ENCODE results near the gene FAM168A.

Gene FAM168A

DNA sequence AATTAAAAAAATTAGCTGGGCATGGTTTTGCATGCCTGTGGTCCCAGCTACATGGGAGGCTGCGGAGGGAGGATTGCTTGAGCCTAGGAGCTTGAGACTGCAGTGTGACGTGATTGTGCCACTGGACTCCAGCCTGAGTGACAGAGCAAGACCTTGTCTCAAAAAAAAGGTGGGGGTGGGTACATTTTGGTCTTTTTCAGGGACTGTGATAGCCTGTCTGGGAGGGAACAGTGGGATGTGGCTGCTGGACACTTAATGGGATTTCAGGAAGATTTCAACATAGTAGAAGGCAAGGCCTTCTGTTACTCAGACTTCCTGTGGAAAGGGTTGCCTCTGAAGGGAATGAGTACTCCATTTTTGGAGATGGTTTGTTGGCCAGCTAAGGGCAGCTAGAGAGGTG, 181.1 kb downstream of the FAM168A start:
- DNase-seq: no peak

DNA sequence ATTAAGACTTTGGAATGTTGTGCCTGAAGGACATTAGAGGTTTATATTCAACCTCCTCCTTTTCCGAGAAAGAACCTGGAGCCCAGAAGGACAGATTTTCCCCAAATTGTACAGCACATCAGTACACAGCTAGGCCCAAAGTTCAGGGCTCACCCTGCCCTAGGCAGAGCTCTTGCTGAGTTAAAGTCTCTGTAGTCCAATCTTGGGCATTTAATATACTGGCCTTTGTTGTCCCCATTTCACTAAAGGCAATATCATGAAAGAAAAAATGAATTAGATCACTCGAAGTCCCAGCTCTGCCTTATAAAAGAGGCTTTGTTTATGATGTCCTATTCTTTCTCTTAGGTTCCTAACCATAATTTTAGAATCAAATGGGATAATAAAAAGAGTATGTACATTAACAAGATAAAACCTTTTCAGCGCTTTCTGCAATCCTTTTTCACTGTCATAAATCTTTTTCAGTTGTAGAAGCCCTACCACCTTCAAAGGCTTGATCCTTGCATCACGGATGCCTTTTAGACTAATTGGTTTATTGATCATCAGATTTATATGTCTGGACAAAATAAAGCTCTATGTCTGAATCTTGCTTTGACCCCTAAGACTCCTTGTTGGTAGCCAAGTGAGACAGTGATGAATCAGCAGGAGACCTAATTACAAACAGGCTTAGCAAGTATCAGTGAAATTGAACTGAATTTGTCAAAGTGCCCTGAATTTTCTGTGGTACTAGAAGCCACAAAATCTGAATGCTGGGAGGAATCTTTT, 181.9 kb downstream of the FAM168A start:
- no peak for DNase-seq

DNA sequence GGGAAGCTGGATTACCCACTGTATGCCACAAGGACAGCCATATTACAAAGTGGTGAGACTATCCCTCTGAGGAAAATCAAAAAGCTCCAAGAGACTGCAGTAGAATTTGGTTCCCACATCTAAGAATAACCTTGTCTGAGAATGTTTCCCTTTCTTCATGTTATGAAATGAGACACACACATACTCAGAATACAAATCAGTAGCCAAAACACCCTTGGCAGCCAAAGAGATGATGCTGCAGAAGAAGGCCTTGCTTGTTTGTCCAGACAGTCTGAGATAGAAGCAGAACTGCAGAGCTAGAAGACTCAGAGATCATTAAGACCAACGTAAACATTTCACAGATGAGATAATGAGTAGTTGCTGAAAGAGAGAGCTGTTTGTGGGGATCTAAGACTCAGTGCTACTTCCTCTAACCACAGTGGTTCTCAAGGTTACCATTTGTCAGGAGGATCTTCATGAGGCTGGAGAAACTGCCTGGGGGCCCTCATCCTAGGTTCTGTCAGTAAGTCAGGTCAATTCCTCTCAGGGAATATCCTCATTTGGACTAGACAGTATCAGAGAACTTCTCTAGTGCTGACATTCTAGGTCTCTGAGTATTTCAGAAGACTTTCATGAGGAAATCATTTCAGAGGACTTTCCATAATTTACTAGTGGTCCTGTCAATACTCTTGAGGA, 182.8 kb downstream of the FAM168A start:
- DNase-seq: no peak

DNA sequence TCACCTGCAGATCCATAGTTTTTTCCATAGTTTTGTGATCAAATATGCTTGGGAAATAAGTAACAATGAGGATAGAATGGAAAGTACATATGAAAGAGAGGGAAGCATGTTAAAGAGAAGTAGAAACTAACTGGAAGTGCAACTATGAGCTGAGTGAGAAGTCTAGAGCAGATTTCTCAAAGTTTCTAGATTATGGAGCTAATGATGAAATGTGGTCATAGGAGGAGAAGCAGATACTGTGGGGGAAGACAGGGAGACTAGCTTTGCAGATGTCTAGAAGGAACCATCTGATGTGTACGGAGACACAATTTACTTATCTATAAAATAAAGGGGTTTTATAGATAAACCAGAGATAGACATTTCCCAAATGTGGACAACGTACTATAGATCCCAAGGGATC, 184.7 kb downstream of the FAM168A start:
- no peak for DNase-seq

DNA sequence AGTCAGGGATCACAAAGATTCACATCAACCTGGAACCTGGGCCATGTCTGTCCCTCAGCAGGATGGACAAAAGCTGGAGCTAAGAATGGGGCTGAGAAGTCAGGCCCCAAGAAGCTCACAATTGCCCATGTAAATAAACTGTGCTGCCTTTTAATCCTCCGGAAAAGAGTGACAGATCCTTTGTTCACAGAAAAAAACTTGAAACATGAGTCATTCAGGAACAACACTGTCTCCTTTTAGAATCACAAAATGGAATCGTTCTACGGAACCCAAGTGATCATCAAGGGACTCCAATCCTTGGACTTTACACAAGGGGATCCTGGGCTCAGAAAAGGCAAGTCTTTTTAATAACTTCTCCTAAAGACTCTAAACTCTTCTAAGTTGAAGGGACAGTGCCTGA, 185.6 kb downstream of the FAM168A start:
- no peak for DNase-seq

DNA sequence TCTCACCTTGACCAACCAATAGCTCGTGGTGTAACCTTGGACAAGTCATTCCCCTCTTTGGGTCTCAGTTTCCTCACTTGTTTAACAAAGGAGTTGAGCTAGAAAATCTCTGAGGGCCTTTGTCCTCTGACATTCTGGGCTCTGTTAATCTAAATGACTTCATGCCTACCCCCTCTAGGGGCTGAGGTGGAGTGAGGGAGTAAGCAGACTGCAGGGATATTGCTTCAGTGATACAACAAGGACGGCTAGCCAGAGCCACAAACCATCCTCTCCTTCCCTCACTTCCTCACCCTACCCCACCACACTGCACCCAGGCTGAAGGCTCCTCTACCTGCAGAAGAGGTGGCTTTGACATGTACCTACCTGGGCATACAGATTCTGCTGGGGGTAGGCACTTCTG, 186.9 kb downstream of the FAM168A start:
- no peak for DNase-seq

DNA sequence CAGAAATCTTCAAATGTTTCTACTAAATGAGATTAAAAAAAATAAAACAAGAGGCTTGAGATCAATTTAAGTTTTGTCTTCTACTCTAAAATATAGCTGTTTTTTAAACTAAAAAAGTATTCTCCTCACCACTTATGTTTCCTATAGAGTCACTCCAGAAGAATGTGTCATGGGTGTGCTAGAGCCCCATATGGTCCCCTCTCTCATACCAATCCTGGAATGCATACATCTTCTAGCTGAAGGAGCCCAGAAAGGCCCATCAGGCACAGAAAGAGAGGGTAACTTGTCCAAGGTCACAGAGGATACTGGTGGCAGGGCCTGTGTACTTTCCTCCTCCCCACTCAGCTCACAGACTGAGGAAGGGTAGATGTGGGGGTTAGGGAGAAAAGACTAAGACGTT, 187.3 kb downstream of the FAM168A start:
- no peak for DNase-seq

DNA sequence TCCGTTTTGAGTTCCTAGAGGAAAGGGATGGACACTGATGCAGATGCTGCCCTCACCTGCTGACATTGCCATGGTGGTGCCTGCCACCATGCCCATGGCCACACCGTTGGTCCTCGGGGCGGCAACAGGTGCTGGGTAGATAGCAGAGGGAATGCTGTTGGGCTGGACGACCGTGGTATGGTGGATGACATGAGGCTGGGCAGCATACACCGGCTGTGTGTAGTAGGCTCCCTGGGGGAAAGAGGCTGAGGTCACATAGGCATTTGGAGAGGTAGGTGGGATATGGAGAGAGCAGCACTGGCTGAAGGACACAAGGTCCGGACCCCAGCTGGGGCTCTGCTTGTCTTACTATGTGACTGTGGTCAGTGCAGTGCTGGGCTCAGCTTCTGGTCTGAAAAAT, 188.5 kb downstream of the FAM168A start:
- DNase-seq: no peak

DNA sequence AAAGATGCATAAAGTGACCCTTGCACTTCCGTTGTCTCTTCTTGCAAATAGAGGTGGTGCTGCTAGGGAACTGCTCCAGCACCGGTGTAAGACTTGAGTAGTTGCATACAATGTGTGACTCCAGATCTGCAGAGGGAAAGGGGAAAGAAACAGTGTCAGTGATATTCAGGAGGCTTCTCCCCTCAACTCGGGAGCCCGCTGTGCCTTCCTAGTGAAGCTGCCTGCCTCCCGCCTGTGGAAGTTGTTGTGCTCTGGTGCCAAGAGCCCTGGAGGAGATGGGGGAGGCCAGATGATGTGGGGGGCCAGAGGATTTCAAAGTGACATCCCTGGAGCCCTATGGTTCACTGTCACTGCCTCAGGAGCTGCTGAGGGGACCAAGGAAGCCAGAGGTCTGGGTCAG, 191.3 kb downstream of the FAM168A start:
- DNase-seq: no peak

DNA sequence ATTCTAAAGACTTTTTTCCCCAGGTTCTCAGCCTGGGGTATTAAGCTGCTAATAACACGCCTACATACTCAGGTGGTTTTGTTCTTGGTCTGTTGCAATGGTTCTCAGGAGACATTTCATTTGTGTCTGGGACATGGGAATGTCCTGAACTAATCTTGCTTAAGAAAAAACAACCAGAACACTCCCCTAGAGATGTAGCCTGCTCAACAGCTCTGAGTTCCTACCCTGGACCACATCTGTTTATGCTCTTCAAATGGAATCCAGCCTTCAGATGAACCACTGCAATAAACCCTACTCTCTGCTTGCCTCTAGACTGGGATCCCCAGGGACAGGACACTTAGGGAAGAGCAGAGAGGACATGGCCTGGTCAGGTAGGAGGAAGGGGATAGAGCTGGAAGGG, 191.8 kb downstream of the FAM168A start:
- DNase-seq: no peak

DNA sequence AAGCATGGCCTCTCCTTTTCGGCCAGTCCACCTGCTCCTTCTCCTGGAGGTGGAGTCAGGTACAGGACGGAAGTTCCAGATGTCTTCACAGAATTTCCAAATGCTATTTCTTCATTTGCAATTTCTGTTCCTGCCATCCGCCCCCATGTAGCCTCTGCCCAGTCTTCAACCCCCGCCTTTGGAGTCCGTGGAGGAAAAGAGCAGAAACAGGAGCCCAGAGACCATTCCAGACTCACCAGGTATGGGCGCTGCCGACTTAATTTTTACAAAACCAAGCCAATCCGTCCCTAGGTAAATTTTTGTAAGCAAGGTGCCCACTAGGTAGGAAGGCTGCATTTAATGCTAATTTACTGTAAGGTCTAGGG, 192.8 kb downstream of the FAM168A start:
- DNase-seq: no peak

DNA sequence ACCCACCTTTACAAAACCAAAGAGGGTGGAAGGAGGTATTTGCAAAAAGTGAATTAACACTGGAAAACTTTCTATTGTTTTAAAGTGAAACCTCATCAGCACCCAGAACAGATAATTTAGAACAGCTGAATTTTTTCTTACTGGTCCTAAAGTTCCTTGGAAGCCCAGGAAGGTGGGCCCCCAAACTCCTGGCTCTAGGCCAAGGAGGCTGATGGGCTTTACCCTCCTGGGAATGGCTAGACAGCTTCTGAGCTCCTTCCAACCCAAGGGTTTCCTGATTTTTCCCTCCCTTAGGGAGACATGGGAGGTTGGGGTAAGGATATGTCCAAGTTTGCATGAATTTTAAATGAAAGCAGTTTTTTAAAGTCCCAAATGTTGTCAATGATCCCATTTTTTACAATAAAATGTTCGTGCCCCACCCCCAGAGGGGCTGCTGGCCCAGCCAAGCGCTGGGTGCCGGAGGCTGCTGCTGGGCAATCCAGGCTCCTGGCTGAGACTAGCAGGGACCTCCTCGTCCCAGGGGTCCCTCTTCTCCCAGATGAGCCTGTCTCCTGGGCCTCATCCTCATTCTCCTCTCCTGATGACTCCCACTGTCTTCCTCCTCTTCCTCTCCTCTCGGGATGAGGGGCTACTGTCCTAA, 193.3 kb downstream of the FAM168A start:
- no peak for DNase-seq

DNA sequence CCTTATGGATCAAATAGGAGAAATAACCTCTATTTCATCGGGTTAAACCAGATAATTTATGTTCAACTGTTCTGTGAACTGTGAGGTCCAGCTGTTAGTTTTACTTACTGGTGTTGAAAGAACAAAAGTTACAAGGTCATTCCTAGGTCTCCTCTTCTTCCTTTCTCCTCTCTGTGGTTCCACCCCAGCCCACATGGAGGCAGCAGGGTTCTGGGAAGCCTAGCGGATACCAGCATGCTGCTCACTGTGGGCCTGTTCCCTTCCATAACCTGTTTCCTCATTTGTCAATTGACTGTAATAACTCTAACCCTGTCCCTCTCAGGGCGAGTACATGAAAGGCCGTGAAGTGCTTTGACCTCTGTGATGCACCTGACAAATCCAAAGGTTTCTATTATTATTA, 193.9 kb downstream of the FAM168A start:
- DNase-seq: peak; percentile 24

DNA sequence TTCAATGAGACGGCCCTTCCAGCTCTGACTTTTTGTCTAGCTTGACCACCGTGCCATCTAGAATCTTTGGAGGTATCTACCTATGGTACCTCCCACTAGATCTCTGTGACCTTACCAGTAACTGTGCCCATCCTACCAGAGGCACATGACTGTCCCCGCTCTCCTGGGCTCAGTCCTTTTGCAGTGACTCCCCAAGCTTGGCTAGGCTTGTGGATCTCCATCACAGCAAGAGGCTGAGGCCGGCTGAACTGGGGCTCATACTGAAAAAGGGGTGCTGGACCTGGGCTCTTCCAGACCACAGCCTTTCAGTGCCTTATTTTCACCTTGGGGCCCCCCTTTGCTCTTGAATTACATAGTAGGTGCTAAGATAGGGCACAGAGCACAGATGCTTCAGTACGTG, 194.4 kb downstream of the FAM168A start:
- no peak for DNase-seq

DNA sequence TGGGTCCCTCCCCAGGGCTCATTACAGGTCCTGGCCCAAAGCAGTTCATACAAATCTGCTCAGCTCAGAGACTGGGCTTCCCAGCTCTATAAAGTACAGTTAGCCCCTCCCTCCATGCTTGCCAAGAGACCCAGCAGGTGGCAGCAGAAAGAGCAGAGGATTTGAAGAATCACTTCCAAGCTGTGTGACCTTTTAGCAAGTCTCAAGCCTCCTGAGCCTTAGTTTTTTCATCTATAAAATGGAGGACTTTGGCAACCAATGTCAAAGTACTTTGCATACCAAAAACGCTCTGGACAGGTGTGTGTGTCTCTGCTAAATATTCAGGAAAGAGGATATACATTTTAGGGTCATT, 195.1 kb downstream of the FAM168A start:
- no peak for DNase-seq

DNA sequence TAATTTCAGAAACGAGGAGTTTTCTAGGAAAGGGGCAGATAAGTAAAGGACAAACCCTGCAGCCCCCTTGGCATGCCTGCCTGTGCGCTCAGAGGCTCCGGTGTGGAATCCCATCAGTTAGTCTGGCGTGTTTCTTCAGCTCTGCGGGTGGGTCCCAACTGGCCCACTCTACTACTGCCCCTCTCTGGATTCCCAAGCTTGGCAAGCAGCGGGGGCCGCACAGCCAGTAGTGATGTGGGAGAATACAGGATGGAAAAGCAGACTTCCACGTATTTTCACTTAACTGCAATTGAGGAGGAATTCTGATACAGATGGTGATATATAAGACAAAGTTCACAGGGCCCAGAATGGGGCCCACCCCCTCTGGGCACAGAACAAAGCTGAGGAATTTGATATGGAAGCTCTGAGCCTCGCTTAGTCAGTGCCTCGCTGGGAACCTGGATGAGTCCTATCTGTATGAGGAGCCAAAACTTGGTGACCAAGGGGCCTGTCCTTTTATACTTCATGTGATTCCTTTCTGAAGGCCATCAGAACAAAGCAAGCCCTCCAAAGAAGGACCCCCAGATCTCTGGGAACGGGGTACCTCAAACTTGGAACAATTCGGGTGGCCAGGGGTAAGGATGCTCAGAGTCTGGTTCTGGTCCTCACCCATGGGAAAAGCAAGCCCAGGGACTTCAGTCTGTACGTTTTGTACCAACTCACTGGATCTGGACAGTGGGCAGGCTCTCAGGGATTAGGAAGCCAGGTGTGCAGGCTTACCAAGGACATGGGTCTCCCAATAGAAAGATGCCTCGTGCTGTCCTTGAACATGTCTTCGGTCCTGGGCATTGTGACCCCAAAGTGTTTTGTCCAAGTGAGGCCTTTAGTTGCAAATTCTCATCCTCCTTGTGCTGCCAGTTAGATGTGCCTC, 195.7 kb downstream of the FAM168A start:
- no peak for DNase-seq

DNA sequence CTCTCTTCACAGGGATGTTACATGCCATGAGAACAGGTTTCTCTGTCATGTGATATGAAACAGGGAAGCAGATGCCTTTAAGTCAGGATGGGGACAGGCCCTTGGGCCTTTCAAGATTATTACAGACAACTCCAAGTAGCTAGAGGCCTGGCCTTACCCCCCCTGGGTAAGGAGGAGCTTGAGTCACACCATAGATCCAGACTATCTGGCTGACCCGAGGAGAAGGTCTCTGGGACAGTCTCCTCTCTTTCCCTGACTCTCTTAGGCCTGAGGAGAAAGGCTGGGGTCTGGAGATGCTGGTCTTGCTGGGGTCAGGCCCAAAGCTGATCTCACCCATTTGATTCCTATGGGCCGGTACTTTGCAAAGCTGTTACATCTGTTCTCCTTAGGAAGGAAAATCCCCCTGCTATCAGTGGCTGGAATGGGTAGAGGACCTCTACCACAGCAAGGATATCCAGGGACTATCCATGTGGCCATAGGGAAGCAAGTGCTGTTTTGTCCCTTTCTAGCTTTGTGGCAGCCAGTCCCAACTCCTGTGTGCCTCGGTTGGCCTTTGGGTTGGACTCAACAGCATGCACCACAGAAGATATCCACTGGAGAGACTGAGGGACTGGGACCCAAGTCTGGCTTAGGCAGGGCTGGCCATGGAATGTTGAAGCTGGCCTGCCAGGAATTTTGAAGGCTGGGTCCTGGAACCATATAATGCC, 196.5 kb downstream of the FAM168A start:
- no peak for DNase-seq

DNA sequence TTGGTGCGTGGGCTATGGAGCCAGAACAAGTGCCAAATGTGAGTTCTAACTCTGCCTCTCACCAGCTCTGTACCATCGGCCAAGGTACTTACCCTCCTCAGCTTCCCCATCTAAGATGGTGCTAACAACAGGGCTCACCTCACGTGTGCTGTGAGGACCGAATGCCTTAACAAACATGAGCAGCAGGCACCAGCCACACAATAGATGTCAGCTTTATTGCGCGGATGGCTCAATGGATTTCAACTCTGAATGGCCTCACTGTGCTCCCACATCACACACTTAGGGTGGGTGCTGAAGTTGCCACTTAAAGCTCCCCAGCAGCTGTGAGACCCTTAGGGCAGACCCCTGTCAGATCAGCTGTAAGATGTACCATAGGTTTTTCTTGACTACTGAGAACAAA, 197.6 kb downstream of the FAM168A start:
- no peak for DNase-seq

DNA sequence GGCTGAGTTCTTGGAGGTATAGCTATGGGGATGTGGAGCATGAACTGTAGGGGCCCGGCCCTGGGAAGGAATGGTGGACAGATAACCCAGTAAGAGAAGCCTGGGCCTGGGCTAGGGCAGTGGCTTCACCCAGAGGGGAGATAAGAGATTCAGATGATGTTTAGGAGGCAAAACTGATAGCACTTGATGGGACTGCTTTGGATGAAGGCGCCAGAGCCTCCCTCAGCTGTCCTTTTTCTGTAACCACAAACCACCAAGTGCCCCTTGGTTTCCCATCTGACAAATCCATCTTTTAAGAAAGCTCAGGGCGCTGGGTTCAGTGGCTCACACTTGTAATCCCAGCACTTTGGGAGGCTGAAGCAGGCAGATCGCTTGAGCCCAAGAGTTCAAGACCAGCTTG, 198.3 kb downstream of the FAM168A start:
- no peak for DNase-seq

DNA sequence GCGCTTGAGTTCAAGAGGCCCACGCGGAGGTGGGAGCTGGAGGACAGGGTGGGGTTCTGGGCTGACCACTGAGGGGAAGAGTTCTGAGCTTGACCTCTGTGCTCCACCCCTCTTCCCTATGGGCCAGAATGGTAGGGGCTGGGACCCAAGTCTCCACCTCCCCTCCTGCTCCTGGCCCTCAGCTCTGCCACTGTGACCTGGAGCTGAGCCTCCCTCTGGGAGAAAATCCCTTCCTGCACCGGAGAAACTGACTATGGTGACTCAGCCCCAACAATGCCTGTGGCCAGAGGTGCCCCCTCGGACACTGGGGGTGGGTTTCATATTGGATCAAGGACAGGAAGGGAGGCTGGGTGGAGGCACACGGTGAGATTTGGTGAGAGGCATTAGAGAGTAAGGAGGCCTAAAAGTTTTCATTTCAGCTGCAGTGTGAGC, 198.7 kb downstream of the FAM168A start:
- no peak for DNase-seq

DNA sequence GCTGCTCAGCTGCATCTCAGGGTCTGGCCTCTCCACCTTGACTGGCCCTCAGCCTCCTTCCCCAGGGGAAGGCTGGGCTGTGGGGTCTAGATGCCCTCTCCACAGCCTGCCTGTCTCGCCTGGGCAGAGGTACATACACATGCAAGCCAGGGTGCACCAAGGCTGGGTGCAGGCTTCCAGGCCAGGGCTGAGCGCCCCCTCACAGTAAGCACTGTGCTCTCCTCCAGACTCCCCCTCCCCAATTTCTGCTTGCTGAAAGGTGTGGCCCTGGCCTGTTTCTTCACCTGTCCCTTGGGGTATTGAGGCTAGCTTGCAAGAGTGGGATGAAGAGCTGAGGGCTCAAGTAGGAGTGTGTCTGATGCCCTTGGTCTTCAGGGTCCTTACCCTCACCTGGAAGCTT, 199.2 kb downstream of the FAM168A start:
- no peak for DNase-seq

DNA sequence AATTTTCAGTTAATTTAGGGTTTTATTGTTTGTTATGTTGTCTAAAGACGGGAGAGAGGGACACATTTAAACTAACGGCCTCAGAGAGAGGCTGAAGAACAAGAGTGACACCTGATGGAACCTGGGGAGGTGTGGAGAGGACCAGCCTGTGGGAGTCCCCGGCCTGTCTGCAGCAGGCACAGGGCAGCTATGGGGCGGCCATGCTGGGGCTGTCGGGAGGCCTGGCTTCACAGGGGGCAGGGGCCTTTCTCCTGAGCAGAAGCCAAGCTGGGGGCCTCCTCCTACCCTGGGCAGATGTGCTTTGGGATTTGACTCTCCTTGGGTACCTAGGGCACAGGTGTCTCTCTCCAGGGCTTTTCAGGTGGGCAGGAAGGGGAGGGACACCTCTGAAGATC, 199.8 kb downstream of the FAM168A start:
- no peak for DNase-seq
